Ishikawa (cell line): ENCODE data around the gene TAS2R8.

Source experiments
- CEBPB ChIP-seq: IDR thresholded peaks from 2 replicates; pipeline ENCODE4 v1.6.1; 2012
- CREB1 ChIP-seq: IDR thresholded peaks from 2 replicates; pipeline ENCODE4 v1.6.1; 2012; ENCODE audit warnings: low read depth
- EGR1 ChIP-seq: IDR thresholded peaks from 2 replicates; pipeline ENCODE4 v1.6.1; 2012
- EP300 ChIP-seq: IDR thresholded peaks from 2 replicates; pipeline ENCODE4 v1.6.1; 2012; ENCODE audit warnings: borderline replicate concordance
- FOXM1 ChIP-seq: IDR thresholded peaks from 2 replicates; pipeline ENCODE4 v1.6.1; 2012; ENCODE audit warnings: low read depth, borderline replicate concordance
- NFIC ChIP-seq: IDR thresholded peaks from 2 replicates; pipeline ENCODE4 v1.6.1; 2012
- RAD21 ChIP-seq: IDR thresholded peaks from 2 replicates; pipeline ENCODE4 v1.6.1; 2012; ENCODE audit warnings: low read depth
- TAF1 ChIP-seq: IDR thresholded peaks from 2 replicates; pipeline ENCODE4 v1.6.1; 2012; ENCODE audit warnings: low read depth, mild to moderate bottlenecking
- TCF12 ChIP-seq: IDR thresholded peaks from 2 replicates; pipeline ENCODE4 v1.6.1; 2012; ENCODE audit warnings: low read depth
- TEAD4 ChIP-seq: IDR thresholded peaks from 2 replicates; pipeline ENCODE4 v1.6.1; 2012
- YY1 ChIP-seq: IDR thresholded peaks from 2 replicates; pipeline ENCODE4 v1.6.1; 2012; ENCODE audit warnings: low read depth
- ZBTB7A ChIP-seq: IDR thresholded peaks from 2 replicates; pipeline ENCODE4 v1.6.1; 2012; ENCODE audit warnings: low read depth
- TF ChIP-seq, protein P1 (sequence below): IDR thresholded peaks from 2 replicates; pipeline ENCODE4 v1.6.1; 2012
- TF ChIP-seq, protein P2 (sequence below): IDR thresholded peaks from 2 replicates; pipeline ENCODE4 v1.6.1; 2012; ENCODE audit warnings: low read depth, mild to moderate bottlenecking
- TF ChIP-seq, protein P3 (sequence below): IDR thresholded peaks from 2 replicates; pipeline ENCODE4 v1.6.1; 2012

TAS2R8 gene

DNA sequence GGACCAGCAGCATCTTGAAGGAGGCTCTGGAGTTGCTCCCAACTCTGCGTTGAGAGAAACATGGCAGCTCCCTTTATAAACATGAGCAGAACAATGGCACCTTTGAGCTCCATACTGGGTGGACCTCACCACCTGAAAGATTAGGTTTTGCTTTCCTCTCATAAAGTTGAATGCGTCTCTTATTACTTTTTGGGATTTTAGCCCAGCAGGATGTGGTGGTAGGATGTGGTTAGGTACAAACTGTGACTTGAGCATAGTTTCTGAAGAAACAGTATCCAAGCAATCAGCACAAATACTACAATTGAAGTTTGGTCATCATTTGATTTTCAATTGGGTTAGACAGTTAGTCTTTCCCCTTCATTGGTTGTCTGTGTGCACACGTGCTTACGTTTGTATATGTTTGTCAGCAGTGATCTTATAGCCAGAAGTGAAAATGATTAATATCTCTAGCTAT is 42.4 kb upstream of the TAS2R8 start, which contains the start of gene PRR4:
TSS of gene PRR4 (minus strand) at position 51 of the 454 bp plus-strand sequence. CDS start at position 13, 38 bp downstream.
- TF ChIP-seq TEAD4: no peak
- no peak for TF ChIP-seq NFIC
- no peak for TF ChIP-seq EGR1
- TF ChIP-seq, protein P1, sequence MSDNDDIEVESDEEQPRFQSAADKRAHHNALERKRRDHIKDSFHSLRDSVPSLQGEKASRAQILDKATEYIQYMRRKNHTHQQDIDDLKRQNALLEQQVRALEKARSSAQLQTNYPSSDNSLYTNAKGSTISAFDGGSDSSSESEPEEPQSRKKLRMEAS: no peak
- no peak for TF ChIP-seq TAF1
- TF ChIP-seq YY1: no peak
- no peak for TF ChIP-seq CREB1
- no peak for TF ChIP-seq TCF12
- no peak for TF ChIP-seq CEBPB
- no peak for TF ChIP-seq EP300
- TF ChIP-seq ZBTB7A: no peak
- TF ChIP-seq, protein P2, sequence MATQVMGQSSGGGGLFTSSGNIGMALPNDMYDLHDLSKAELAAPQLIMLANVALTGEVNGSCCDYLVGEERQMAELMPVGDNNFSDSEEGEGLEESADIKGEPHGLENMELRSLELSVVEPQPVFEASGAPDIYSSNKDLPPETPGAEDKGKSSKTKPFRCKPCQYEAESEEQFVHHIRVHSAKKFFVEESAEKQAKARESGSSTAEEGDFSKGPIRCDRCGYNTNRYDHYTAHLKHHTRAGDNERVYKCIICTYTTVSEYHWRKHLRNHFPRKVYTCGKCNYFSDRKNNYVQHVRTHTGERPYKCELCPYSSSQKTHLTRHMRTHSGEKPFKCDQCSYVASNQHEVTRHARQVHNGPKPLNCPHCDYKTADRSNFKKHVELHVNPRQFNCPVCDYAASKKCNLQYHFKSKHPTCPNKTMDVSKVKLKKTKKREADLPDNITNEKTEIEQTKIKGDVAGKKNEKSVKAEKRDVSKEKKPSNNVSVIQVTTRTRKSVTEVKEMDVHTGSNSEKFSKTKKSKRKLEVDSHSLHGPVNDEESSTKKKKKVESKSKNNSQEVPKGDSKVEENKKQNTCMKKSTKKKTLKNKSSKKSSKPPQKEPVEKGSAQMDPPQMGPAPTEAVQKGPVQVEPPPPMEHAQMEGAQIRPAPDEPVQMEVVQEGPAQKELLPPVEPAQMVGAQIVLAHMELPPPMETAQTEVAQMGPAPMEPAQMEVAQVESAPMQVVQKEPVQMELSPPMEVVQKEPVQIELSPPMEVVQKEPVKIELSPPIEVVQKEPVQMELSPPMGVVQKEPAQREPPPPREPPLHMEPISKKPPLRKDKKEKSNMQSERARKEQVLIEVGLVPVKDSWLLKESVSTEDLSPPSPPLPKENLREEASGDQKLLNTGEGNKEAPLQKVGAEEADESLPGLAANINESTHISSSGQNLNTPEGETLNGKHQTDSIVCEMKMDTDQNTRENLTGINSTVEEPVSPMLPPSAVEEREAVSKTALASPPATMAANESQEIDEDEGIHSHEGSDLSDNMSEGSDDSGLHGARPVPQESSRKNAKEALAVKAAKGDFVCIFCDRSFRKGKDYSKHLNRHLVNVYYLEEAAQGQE: no peak
- TF ChIP-seq RAD21: no peak
- TF ChIP-seq, protein P3, sequence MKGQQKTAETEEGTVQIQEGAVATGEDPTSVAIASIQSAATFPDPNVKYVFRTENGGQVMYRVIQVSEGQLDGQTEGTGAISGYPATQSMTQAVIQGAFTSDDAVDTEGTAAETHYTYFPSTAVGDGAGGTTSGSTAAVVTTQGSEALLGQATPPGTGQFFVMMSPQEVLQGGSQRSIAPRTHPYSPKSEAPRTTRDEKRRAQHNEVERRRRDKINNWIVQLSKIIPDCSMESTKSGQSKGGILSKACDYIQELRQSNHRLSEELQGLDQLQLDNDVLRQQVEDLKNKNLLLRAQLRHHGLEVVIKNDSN: no peak

DNA sequence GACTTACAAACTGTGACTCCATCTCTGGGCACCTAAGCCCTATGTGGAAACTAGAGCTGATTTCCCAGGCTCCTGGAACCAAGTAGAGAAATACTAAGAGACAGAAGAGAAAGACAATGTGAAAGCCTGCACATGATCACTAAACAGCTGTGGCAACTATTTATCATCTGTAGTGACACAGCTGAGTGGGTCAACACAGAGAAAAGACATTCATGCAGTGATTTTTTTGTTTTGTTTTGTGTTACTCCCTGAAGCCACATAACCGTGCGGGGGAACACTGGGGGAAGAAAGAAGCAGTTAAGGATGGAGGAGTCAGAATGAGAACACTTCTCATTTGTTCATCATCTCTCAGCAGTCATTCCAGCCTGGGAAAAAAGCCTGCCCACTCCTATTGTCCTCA is 40.7 kb upstream of the TAS2R8 start:
- TF ChIP-seq RAD21 (no peak), TAF1 (no peak), YY1 (no peak), TCF12 (no peak), TEAD4 (no peak), CREB1 (no peak)
- TF ChIP-seq, protein P1: no peak
- TF ChIP-seq, protein P2: no peak

DNA sequence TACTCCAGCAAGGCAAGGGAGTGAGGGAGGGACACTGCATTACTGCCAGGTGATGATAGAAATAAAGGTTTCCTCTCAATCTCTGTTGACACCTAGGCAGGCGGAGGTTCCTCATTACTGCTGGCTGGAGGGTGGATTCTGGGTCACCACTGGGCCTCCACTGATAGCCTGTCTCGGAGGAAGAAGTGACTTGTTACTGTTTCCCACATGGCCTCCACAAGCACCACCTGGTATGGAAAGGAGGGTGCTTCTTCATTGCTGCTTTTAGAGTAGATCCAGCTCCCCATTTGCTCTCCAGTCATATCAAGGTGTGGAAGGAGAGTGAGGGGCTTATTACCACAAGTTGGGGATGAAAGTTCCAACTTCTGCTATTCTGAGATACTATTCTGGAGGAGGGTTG is 35.8 kb upstream of the TAS2R8 start:
- TF ChIP-seq YY1 (no peak), EP300 (no peak), TCF12 (no peak), CREB1 (no peak), EGR1 (no peak), TEAD4 (no peak), FOXM1 (no peak), CEBPB (no peak), ZBTB7A (no peak), TAF1 (no peak), RAD21 (no peak), NFIC (no peak)
- TF ChIP-seq, protein P1: no peak
- TF ChIP-seq, protein P2: no peak
- TF ChIP-seq, protein P3: no peak

DNA sequence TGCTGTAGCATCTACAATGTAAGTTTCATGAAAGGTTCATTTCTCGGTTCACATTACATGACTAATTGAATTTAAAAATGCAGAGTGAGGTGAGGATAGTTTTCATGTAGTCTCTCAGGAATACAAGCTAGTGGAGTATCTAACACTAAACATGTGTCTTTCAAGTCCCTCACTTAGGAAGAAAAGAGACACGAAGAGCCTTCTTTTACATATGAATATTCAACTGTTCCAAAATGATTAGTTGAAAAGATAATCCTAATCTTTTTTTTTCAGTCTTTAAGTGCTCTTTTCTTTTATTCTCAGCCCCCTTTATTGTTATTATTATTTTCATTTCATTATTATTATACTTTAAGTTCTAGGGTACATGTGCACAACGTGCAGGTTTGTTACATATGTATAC is 31.4 kb upstream of the TAS2R8 start:
- TF ChIP-seq NFIC (no peak), CREB1 (no peak), EGR1 (no peak), CEBPB (no peak), TEAD4 (no peak)

DNA sequence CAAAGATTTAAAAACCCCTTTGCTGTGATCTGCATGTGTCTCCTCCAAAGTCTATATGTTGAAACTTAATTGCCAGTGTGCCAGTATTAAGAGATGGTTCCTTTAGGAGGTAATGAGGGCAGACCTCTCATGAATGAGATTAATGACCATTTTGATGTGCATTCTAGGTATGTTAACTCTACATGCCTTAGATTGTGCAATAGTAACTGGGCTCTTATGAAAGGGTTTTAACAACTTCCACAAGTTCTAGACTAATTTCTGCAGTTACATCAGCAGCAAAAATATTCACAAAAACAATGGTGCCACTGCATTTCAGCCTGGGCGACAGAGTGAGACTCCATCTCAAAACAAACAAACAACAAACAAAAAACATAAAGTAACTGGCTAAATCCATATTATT is 22.9 kb upstream of the TAS2R8 start:
- TF ChIP-seq YY1: no peak
- TF ChIP-seq CEBPB: peak; percentile 91
- no peak for TF ChIP-seq EP300
- no peak for TF ChIP-seq TEAD4
- no peak for TF ChIP-seq ZBTB7A
- no peak for TF ChIP-seq RAD21
- TF ChIP-seq TCF12: no peak
- TF ChIP-seq EGR1: no peak
